Thoracic aorta (tissue), 2 donors: ENCODE measurements around the gene SMARCC2. TPM values are rescaled to one million over a fixed set of nuclear protein-coding genes. Genes with fewer than 3 reads are reported as not detected.

Experiments
- ATAC-seq: fragments of 150-250 bp; one replicate; pipeline ENCODE4 v1.8.0; 2017; ENCODE audit warnings: low read depth; ENCODE audit not compliant: insufficient number of reproducible peaks, low FRiP score
- DNase-seq: peaks from one replicate; pipeline ENCODE4 v3.0.0-alpha.2; 2020; ENCODE audit warnings: low spot score
- H3K27ac ChIP-seq, 2 donors: fragments of 200-600 bp; sonication (generic); 1 replicate in 1 of 2; 2 replicates in 1 of 2; pipeline ENCODE4 v1.5.1; 2016; ENCODE audit warnings: mild to moderate bottlenecking in 2 of 2, moderate library complexity in 2 of 2
- H3K27me3 ChIP-seq: fragments of 200-600 bp; sonication (generic); replicated peaks from 2 replicates; pipeline ENCODE4 v1.6.0; 2016; ENCODE audit warnings: mild to moderate bottlenecking; ENCODE audit not compliant: insufficient read depth
- H3K36me3 ChIP-seq: fragments of 200-600 bp; sonication (generic); one replicate; pipeline ENCODE4 v1.5.1; 2016
- H3K4me1 ChIP-seq, 2 donors: fragments of 200-600 bp; sonication (generic); 1 replicate in 1 of 2; 2 replicates in 1 of 2; pipeline versions ENCODE4 v1.5.1 to v1.6.0; 2016; ENCODE audit warnings: low read depth in 2 of 2, mild to moderate bottlenecking in 1 of 2; ENCODE audit not compliant: control insufficient read depth in 1 of 2
- H3K4me3 ChIP-seq: fragments of 200-600 bp; sonication (generic); 2 replicates; pipeline ENCODE4 v1.5.1; 2016; ENCODE audit warnings: mild to moderate bottlenecking
- H3K9me3 ChIP-seq: fragments of 200-600 bp; sonication (generic); 2 replicates; pipeline ENCODE4 v1.5.1; 2016
- CTCF ChIP-seq: fragments of 200-600 bp; sonication (generic); IDR thresholded peaks from one replicate; pipeline ENCODE4 v1.5.1; 2019; ENCODE audit warnings: antibody characterized with exemption
- total RNA-seq, 2 donors: library from RNA; depleted of rRNA; stranded (reverse); fragments of >200 nt; gene quantifications; one replicate each; pipeline versions ENCODE4 v1.1.0 to v1.2.3, GENCODE V29; 2016

The SMARCC2 gene
- total RNA-seq, 2 donors from 2014 or later: 68.6 to 109 TPM

GRCh38 chr12:56231184-56231582 is 41.9 kb upstream of the SMARCC2 start:
- no peak for TF ChIP-seq CTCF
- ATAC-seq (no peak), DNase-seq (no peak)
- H3K4me1 ChIP-seq: no peaks in the 10 kb centered on the region
- no peak overlapping the region for H3K27ac ChIP-seq
- no peak overlapping the region for H3K4me3 ChIP-seq
- H3K27me3 ChIP-seq: no peaks in the 10 kb centered on the region
- H3K36me3 ChIP-seq: no peaks in the 10 kb centered on the region
- H3K9me3 ChIP-seq: no peaks in the 10 kb centered on the region

GRCh38 chr12:56230432-56231183 is 41.3 kb upstream of the SMARCC2 start:
- ATAC-seq: no peak
- H3K36me3 ChIP-seq: no peaks in the 10 kb centered on the region
- no peak for TF ChIP-seq CTCF
- no peaks in the 10 kb centered on the region for H3K27me3 ChIP-seq
- H3K4me1 ChIP-seq: no peaks in the 10 kb centered on the region
- H3K27ac ChIP-seq: no peak overlapping the region
- no peak overlapping the region for H3K4me3 ChIP-seq
- H3K9me3 ChIP-seq: no peaks in the 10 kb centered on the region
- no peak for DNase-seq

GRCh38 chr12:56229916-56230431 is 40.7 kb upstream of the SMARCC2 start, which contains the start of gene SLC39A5:
Gene SLC39A5 (plus strand): TSS chr12:56230051. CDS start chr12:56231275, 1,224 bp downstream.
- Histone ChIP-seq H3K27ac (no peak within 1 kb of the TSS), H3K36me3 (no peaks in the 10 kb centered on the region)

GRCh38 chr12:56229082-56229481 is 39.8 kb upstream of the SMARCC2 start:
- Histone ChIP-seq H3K36me3 (no peaks in the 10 kb centered on the region), H3K27me3 (no peaks in the 10 kb centered on the region), H3K4me3 (no peak overlapping the region), H3K9me3 (no peaks in the 10 kb centered on the region), H3K4me1 (peaks cover 0 to 11% of the 10 kb centered on the region in 2 donors), H3K27ac (no peak overlapping the region)
- DNase-seq (no peak), ATAC-seq (no peak)
- TF ChIP-seq CTCF: no peak

More at GRCh38 chr12:56229916-56230431, 40.7 kb upstream of the SMARCC2 start, which contains the start of gene SLC39A5:
- DNase-seq: no peak
- no peak for ATAC-seq
- Histone ChIP-seq H3K4me3 (no peak within 1 kb of the TSS), H3K4me1 (peaks cover 0 to 6% of the 10 kb centered on the region in 2 donors), H3K9me3 (no peaks in the 10 kb centered on the region), H3K27me3 (no peaks in the 10 kb centered on the region)
- TF ChIP-seq CTCF: no peak

- H3K4me3 ChIP-seq: peak overlapping the region; percentile 73
- ATAC-seq (no peak), DNase-seq (no peak)
- H3K27me3 ChIP-seq: no peaks in the 10 kb centered on the region
- H3K4me1 ChIP-seq: peaks cover 20 to 35% of the 10 kb centered on the region in 2 donors
- H3K36me3 ChIP-seq: no peaks in the 10 kb centered on the region
- no peaks in the 10 kb centered on the region for H3K9me3 ChIP-seq
- no peak for TF ChIP-seq CTCF
- peak overlapping the region; percentile 91 to 96 for H3K27ac ChIP-seq
Measured at GRCh38 chr12:56224954-56225353, 35.7 kb upstream of the SMARCC2 start.
